ENCODE data around the gene MPI. TPM values are rescaled to one million over a fixed set of nuclear protein-coding genes. Genes with fewer than 3 reads are reported as not detected.

Gene MPI
- total RNA-seq, 1 donor from 2014 or later, result 29.4 TPM

DNA sequence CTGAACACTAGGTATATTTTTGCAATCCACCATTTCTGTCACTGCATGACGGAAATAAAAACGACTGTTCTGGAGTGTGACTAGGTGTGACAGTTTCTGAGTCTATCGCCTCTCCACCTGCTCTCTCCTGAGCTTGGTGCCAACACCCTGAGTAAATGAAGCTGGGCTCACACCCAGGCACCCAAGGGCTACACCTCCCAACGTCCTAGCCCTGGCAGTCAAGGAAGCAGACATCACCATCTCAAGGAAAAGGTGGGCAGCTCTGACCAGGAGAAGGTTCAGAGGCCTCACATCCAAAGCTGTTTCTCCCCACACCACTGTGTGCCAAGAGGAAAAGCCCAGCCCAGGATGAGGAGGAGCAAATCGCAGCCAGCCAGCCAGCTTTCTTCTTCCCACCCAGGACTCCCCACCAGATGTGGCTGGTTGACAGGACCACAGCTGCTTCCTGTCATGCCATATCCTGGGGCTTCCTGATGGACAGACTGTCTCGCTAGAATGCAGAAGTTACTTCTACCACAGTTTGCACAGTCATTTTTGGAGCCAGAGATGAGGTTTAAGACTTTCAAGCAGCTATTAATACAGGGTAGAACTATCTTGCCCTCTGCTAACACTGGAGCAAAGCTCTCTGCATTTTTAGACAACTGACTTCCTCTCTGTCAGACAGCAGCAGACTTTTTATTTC, 20.0 kb upstream of the MPI start:
- intact Hi-C loops (cut with DNase I), result no loop called here
- H3K27ac ChIP-seq, result peak overlapping the region; percentile 98
- no peak for TF ChIP-seq CTCF (IDR thresholded peaks at IDR 0.05)
- H3K4me1 ChIP-seq, result peaks cover 72% of the 10 kb centered on the region
- H3K9me3 ChIP-seq, result no peaks in the 10 kb centered on the region
- H3K27me3 ChIP-seq (ENCODE audit: low read depth), result no peaks in the 10 kb centered on the region
- peak; percentile 74 for DNase-seq
- H3K36me3 ChIP-seq, result no peaks in the 10 kb centered on the region
- peak overlapping the region; percentile 9 for H3K4me3 ChIP-seq
- ATAC-seq, result peak; percentile 16 to 38

DNA sequence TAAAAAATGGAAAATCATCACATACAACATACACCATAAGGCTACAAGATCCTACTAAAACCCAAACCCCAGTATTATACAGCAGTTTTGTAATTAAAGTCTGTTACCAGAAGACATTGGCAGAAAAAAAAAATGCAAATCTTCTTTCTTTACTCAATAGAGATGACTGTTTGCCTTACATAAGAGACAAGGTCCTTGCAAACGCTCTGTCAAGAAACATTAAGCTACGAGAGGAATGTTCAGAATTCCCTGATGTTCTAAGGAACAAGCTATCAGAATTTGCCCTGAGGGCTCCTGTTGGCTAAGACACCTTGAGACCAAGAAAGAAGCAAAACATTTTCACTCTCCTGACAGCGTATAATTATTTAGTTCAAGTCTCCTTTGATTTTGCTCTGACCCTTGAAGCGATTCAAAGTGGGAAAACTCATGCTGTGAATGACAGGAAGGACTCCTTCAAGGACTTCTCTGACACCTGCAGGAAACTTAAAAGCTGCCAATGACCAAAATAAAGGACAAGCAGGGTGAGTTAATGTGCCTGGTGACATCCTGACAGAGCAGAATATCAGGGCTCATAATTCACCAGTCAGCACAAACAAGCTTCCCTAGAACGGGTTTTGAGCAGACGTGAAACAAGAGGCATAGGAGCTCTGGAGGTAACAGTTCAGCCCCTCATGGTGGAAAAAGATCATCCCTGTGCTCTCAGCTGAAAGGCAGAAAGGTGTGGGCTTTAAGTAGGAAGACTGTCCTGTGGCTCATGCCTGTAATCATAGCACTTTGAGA, 19.2 kb upstream of the MPI start:
- Histone ChIP-seq H3K9me3 (no peaks in the 10 kb centered on the region), H3K36me3 (no peaks in the 10 kb centered on the region), H3K27me3 (ENCODE audit: low read depth) (no peaks in the 10 kb centered on the region), H3K4me1 (peaks cover 72% of the 10 kb centered on the region), H3K4me3 (peak overlapping the region; percentile 9), H3K27ac (peak overlapping the region; percentile 98)
- ATAC-seq (no peak), DNase-seq (no peak)
- intact Hi-C loops (cut with DNase I), result no loop called here
- TF ChIP-seq CTCF (IDR thresholded peaks at IDR 0.05), result no peak

GRCh38 chr15:74872702-74873035, 17.2 kb upstream of the MPI start:
- H3K36me3 ChIP-seq, result no peaks in the 10 kb centered on the region
- H3K4me3 ChIP-seq, result peak overlapping the region; percentile 79
- H3K27ac ChIP-seq, result peak overlapping the region; percentile 98
- intact Hi-C loops (cut with DNase I), result no loop called here
- no peaks in the 10 kb centered on the region for H3K27me3 ChIP-seq (ENCODE audit: low read depth)
- no peak for TF ChIP-seq CTCF (IDR thresholded peaks at IDR 0.05)
- DNase-seq, result no peak
- ATAC-seq, result no peak
- peaks cover 56% of the 10 kb centered on the region for H3K4me1 ChIP-seq
- H3K9me3 ChIP-seq, result no peaks in the 10 kb centered on the region

- no peaks in the 10 kb centered on the region for H3K9me3 ChIP-seq
- H3K4me1 ChIP-seq, result peaks cover 50% of the 10 kb centered on the region
- ATAC-seq (peak; percentile 96 to 97), DNase-seq (peak; percentile 97)
- TF ChIP-seq CTCF (IDR thresholded peaks at IDR 0.05), result no peak
- intact Hi-C loops (cut with DNase I), result no loop called here
- no peaks in the 10 kb centered on the region for H3K27me3 ChIP-seq (ENCODE audit: low read depth)
- H3K36me3 ChIP-seq, result no peaks in the 10 kb centered on the region
- H3K4me3 ChIP-seq, result peak within 1 kb of the TSS; percentile 79
- H3K27ac ChIP-seq, result peak within 1 kb of the TSS; percentile 98
These were observed 16.6 kb upstream of the MPI start, which contains the start of gene SCAMP2 for GRCh38 chr15:74873036-74873755. Gene SCAMP2, minus strand, starts transcription at chr15:74873365. Its CDS starts 110 bp downstream, at chr15:74873255.

GRCh38 chr15:74873756-74874424, 16.0 kb upstream of the MPI start:
- no peak for TF ChIP-seq CTCF (IDR thresholded peaks at IDR 0.05)
- no peaks in the 10 kb centered on the region for H3K27me3 ChIP-seq (ENCODE audit: low read depth)
- peak overlapping the region; percentile 98 for H3K27ac ChIP-seq
- H3K4me3 ChIP-seq, result peak overlapping the region; percentile 79
- DNase-seq (peak; percentile 51), ATAC-seq (peak in 1 of 2 donors; percentile 27)
- H3K9me3 ChIP-seq, result no peaks in the 10 kb centered on the region
- intact Hi-C loops (cut with DNase I), result no loop called here
- peaks cover 43% of the 10 kb centered on the region for H3K4me1 ChIP-seq
- H3K36me3 ChIP-seq, result no peaks in the 10 kb centered on the region

Measured in lower lobe of right lung (tissue), 2 donors.